NCI-H2196 (cell line): ENCODE results near the gene ANKRD11.
"Not testable (repeated sequence)": the region's sequence is repeated elsewhere in the genome, so short reads cannot be mapped to it uniquely, and the experiment has no call there.

Source experiments
- DNase-seq: peaks from one replicate; lab custom pipeline; 2025; ENCODE audit not compliant: unreplicated experiment; lab: John Stamatoyannopoulos, UW

ANKRD11 gene

DNA sequence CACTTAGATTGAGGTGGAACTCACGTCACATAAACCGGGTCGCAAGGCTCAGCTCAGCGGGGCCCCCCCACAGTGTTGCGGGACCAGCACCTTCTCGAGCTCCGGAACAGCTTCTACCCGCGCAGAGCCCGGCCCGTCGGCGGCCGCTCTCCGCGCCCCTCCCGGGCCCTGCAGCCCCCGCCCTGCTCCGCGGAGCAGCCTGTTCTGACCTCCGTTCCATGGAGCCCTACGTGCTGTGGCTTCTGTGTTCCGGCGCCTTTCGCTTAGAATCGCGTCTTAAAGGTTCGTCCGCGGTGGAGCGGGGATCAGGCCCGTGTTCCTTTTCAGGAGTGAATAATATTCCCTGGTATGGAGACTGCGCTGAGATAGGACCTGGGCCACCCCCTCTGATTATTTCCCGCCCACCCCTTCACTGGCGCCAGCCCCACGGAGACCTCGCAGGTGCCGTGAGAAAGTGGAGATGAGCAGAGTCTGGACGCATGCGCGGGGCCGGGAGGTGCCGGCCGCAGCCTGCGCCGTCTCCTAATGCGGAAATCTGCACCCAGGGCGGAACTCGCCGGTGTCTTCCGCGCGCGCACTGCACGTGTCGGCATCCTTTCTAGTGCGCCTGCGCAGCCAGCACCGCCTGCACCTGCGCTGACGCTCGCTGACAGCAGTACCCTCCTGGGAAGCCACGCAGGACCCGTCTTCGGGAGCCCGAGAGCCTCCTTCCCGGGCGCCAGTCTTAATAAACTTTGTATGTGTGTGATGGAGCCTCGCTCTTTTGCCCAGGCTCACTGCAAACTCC is 242.0 kb downstream of the ANKRD11 start:
- DNase-seq, result no peak

DNA sequence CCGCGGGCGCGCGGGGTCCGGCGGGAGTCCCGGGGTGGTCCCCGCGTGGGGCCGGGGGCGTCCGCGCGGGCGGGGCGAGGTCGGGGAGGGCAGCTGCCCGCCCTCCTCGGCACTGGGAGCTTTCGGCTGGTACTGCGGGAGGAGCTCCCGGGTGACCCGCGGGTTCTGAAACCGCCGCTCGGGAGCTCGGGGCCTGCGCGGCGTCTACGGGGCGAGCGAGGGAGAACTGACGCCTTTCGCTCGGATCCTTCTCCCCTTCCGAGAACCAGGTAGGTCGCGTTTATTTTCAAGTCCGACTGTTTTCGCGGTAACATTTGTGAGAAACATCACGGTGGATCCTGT is 242.7 kb downstream of the ANKRD11 start:
- peak; percentile 46 for DNase-seq

DNA sequence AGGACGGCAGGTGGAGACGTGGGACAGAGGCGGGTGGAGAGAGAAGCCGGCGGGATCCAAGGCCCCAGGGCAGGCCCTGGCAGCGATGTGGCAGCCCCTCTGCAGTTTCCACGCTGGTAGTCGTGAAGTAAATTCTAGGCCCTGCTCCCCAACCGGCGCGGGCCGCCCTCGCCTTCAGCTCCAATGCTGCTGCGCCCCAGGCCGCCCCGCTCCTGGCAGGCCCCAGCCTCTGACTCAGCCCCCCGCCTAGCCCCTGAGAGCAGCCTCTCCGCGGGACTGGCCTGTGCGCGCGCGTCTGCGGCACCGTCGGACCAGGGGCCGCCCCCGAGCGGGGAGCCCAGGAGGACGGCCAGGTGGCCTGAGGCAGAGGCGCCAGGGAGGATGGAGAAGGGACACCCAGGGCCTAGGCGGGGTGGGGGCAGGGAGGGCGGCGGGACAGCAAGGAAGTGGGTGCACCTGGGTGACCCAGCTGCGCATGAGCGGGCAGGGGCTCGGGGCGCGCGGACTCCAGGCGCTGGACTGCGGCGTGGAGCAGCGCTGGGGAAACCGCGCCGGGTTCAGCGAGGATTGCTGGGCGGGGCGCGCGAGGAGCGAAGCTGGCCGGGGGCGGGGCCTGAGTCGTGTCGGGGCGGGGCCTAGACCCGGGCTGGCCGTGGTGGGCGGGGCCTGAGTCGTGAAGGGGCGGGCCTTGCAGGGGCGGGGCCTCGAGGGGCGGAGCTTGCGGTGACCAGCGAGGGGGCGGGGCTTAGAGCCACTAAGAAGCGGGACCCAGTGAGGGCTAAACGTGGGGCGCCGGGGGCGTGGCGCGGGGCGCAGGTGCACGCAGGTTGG is 243.2 kb downstream of the ANKRD11 start:
- DNase-seq, result peak; percentile 71

DNA sequence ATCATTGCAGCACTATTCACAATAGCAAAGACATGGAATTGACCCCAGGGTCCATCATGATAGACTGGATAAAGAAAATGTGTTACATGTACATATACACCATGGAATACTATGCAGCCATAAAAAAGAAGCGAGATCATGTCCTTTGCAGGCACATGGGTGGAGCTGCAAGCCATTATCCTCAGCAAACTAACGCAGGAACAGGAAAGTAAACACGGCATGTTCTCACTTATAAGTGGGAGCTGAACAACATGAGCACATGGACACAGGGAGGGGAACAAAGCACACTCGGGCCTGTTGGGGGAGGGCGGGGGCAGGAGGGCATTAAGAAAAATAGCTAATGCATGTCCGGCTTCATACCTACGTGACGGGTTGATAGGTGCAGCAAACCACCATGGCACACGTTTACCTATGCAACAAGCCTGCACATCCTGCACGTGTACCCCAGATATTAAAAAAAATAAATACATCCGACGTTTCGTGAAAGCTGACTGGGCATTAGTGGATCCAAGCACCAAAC is 243.9 kb downstream of the ANKRD11 start:
- no peak for DNase-seq

DNA sequence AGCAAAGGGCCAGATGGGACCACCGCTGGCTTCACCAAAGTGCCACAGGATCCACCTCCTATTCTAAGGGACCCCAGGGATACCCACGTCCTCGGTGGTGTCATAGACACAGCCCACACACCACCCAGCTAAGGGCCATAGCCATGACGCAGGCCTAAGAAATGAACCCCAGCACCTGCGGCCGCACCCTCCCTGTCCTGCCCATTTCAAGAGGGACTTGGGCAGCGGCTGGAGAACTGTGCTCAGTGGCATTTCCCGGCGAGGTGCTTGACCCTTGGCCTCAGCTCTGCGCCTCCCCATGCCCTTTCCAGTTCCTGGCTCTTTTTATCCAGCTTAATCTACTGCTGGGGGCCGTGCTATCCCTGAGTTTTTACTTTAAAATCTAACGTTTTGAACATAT is 245.6 kb downstream of the ANKRD11 start:
- DNase-seq, result no peak

DNA sequence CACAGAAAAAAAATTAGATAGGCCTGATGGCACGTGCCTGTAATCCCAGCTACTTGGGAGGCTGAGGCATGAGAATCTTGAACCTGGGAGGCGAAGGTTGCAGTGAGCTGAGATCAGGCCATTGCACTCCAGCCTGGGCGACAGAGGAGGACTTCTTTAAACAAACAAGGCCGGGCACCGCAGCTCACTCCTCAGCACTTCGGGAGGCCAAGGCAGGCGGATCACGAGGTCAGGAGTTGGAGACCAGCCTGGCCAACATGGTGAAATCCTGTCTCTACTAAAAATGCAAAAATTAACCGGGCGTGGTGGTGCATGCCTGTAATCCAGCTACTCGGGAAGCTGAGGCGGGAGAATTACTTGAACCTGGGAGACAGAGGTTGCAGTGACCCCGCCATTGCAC is 246.1 kb downstream of the ANKRD11 start:
- DNase-seq, result not testable (repeated sequence)

DNA sequence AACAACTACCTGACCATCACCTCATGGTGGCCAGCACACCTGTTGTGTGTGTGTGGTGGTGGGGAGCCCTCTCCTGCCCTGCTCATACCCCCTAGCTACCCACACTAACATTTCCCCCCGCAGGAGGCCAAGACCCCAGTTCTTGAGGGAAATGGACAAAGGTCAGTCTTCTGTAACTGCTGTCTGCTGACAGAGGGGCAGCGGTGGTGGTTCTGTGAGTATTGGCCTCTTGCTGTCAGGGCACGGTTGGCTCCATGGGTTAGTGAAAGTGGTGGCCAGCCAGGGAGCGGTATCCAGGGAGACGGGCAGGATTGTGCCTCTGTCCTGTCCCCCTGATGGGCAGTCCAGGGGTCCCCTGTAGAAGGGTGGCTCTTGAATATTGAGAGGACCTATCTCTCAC is 246.7 kb downstream of the ANKRD11 start:
- no peak for DNase-seq

DNA sequence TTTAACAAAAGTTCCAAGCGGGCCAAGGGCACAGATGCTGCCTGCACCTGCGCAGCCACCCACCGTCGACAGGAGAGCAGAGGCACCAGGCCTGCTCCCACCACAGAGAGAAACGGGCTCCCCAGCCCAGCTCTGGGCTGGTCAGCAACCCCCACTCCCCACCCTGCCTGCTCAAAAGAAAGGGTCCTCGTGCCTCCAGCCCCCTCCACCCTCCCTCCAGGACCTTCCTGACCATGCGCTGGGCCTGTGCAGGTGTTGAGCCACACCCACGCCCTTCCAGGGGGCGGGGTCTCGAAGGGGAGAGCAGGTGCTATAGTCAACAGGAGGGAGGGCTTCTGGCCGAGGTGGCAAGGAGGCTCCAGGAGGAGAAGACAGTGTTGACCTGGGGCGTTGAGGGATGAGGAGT is 247.6 kb downstream of the ANKRD11 start:
- DNase-seq, result no peak

DNA sequence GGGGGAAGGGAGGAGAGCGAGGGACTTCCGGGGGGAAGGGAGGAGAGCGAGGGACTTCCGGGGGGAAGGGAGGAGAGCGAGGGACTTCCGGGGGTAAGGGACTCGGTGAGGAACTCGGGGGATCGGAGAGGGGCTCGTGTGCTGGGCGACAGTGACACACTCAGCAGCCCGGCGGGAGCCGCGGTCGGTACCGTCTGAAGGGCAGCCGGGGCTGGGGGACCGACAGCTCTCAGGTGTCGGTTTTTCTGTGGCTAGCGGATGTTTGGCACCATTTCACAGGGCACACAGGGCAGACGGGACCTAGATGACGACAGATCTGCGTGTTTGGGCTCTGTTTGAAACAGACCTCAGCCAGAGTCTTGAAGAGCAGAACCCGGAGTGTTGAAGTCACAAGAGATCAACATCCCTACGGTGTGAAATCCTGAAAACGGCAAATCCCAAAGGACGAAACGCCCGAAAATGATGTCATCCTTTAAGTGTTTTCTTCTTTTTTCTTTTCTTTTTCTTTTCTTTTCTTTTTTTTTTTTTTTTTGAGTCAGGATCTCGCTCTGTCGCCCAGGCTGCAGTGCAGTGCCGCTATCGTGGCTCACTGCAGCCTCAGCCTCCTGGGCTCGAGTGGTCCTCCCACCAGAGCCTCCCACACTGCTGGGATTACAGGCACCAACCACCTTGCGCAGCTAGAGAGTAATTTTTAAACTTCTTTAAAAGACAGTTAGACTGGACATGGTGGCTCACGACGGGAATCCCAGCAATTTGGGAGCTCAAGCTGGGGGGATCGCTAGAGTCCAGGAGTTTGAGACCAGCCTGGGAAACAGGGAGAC is 249.0 kb downstream of the ANKRD11 start:
- DNase-seq, result peak; percentile 48

DNA sequence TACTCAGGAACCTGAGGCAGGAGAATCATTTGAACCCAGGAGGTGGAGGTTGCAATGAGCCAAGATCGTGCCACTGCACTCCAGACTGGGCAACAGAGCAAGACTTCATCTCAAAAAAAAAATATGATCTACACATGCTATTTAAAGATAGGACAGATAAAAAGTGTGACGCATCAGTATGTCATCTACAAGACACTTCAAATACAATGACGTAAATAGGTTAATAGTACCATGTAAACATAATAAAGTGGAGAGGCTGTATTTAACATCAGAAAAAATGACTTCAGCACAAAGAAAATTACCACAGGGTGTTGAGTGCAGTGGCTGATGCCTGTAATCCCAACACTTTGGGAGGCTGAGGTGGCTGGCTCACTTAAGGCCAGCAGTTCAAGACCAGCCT is 252.6 kb downstream of the ANKRD11 start:
- no peak for DNase-seq

DNA sequence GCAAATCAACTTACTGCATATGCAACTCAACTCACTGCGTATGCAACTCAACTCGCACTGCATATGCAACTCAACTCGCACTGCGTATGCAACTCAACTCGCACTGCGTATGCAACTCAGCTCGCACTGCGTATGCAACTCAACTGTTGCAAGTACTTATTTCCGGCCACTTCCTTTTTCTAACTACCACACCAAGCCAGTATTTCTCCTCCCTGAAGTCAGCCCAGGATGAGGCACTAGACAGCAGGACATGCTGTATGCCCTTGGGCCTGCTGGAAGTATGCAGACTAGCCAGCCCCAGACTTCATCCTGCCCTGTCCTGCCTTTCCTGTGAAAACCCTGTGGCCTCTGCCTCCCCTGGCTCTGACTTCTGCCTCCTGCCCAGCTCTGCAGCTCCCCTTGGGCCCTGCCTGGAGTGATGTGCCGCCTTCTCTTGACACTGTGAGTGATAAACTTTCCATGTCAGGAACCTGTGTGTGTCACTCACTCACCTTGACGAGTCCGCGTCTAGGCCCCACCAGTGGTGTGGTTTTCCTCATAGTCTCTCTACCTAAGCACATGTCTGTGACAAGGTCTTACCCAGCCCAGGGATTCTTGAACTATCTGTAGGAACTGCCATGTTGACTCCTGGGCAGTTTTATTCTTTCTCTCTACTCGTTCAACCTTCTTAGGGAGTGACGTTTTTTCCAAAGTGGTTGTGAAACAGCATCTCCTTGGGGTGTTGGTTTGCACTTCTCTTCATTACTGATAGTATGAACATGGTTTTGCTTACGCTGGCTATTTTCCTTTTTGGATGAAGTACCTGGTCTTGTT is 256.5 kb downstream of the ANKRD11 start:
- DNase-seq, result no peak

DNA sequence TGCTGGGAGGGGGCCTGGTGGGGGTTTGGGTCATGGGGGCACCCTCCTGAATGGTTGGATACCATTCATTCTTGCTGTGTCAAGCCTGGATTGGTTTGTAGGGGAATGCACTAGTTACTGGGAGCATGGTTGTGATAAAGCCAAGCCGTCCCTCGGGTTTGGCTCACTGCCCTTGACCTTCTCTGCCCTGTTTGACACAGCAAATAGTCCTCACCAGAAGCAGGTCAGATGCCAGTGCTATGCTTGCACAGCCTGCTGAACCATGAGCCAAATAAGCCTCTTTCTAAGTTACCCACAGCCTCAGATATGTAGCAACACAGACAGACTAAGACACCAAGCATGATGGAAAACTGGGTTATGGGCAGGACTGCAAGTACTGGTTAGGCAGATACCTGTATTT is 258.3 kb downstream of the ANKRD11 start:
- no peak for DNase-seq

DNA sequence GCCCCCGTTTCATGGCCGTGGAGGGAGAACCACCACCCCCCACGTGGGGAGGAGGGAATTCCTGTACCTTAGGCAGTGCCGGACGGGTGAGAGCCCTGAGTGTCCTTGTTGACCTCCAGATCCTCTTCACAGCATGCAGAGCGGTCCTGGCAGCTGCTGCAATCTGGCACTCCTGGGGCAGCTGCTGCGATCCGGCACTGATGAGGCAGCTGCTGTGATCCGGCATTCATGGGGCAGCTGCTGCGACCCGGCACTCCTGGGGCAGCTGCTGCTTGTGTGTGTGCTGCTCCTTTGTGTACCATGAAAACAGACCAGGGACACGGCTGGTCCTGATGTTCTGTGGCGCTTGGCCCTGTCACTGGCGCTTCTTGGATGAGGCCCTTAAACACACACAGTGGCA is 260.1 kb downstream of the ANKRD11 start:
- peak; percentile 5 for DNase-seq

DNA sequence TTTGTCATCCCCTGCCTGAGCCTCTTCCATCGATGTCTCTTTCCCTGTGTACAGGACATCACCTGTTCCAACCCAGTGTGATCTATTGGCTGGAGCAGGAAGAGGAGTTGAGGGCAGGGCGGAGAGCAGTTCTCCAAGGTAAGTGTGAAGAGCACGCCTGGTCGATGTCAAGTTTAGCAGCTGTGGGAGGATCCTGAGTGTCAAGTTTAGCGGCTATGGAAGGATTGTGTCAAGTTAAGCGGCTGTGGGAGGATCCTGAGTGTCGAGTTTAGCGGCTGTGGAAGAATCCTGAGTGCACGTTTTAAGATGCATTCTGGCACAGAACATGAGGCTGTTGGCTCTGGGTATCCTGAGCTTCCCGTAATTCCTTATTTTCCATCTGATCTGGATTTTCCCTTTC is 265.7 kb downstream of the ANKRD11 start:
- DNase-seq, result no peak

DNA sequence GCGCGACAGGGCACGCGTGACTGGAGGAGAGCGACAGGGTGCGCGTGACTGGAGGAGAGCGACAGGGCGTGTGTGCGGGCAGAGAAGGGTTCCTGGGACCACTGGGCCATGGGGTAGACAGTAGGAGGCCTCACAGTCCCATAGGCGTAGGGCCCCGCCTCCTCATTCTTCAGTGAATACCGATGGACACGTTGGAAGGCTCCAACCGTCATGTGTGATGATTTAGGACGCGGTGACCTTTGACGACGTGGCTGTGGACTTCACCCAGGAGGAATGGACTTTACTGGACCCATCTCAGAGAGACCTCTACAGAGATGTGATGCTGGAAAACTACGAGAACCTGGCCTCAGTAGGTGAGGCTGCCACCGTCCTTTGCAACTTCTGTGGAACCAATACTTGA is 267.4 kb downstream of the ANKRD11 start:
- no peak for DNase-seq

DNA sequence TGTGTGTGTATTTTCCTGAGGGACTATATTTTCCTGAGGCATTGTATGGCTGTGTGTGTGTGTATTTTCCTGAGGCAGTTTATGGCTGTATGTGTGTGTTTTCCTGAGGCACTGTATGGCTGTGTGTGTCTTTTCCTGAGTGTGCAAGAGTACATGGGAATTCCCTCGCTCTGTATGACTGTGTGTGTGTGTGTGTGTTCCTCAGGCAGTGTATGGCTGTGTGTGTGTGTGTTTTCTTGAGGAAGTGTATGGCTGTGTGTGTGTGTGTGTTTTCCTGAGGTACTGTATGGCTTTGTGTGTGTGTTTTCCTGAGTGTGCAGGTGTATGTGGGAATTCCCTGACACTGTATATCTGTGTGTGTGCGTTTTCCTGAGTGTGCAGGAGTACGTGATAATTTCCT is 268.8 kb downstream of the ANKRD11 start:
- no peak for DNase-seq

DNA sequence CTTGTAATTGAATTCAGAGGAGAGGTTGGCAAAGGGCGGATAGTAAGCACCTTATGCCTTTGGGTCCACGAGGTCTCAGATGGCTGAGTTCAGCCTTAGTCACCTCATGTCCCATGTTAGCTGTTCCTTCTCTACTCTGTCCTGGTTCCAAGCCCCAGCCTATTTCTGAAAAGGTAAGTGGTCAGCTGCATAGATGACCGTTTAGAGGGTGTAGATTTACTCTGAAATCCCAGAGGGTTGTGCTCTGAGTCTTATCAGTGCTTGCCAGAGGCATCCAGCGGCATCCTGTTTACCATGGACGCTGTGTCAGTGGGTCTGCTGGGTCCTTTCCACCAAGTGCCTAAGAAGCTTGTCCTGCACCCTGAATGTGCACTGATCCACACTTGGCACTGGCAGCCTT is 271.0 kb downstream of the ANKRD11 start:
- DNase-seq, result no peak
